Measurements from ENCODE around the gene PARP14.

- TF ChIP-seq CTCF (IDR thresholded peaks at IDR 0.05) (no peak), POLR2A (IDR thresholded peaks at IDR 0.05) (no peak)
These were observed 61.6 kb downstream of the PARP14 start for GRCh38 chr3:122742234-122742633.
